NCI-H446 treated with DMSO at 0.1 percent for 48 hours (cell line): Measurements from ENCODE around the gene ADCK1.
"Not testable (repeated sequence)": the region's sequence is repeated elsewhere in the genome, so short reads cannot be mapped to it uniquely, and the experiment has no call there.

Experiments
- DNase-seq: peaks from one replicate; lab custom pipeline; 2025; lab: John Stamatoyannopoulos, UW

The ADCK1 gene

DNA sequence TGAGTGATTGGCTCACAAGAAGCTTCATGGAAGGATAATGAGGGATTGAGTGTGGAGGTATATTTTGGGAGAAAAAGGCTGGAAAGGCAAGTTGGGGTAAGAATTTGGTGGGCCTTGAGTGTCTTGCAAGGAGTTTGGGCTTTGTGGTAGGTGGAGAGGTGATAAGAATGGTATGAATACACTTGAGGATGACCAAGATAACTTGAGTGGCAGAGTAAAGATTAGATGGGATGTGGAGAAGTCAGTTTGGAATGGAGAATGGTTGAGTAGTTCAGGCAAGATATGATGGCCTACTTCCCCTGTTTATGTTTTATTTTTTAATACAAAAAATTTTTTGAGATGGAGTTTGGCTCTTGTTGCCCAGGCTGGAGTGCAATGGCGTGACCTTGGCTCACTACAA lies 9.1 kb downstream of the ADCK1 start:
- DNase-seq = no peak

GRCh38 chr14:77812028-77812427 lies 12.1 kb downstream of the ADCK1 start:
- DNase-seq = no peak

DNA sequence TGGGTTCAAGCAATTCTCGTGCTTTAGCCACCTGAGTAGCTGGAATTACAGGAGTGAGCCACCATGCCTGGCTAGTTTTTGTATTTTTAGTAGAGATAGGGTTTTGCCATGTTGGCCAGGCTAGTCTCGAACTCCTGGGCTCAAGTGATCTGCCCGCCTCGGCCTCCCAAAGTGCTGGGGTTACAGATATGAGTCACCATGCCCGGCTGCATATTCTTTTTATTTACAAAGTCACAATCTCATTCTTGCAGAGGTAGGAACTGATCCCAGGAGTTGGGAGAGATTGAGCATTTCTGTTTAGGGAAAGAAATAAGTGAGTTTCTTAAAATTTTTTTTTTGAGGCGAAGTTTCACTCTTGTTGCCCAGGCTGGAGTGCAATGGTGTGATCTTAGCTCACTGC lies 12.8 kb downstream of the ADCK1 start:
- DNase-seq = not testable (repeated sequence)

DNA sequence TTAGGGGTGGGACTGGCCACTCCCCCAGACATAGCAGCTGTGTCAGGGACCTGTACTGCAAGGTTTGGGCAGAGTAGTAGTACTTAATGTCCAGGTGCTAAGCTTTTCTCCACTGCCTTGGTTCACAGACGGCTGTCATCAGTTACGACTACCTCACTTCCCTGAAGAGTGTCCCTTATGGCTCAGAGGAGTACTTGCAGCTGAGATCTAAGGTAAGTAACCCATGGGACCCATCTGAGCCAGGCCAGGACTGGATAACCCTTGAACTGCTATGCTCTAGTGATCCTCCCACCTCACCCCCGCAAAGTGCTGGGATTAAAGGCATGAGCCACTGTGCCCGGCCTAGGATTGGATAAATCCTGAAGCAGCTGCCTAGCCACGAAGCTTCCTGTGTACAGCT lies 22.4 kb downstream of the ADCK1 start:
- DNase-seq = no peak

DNA sequence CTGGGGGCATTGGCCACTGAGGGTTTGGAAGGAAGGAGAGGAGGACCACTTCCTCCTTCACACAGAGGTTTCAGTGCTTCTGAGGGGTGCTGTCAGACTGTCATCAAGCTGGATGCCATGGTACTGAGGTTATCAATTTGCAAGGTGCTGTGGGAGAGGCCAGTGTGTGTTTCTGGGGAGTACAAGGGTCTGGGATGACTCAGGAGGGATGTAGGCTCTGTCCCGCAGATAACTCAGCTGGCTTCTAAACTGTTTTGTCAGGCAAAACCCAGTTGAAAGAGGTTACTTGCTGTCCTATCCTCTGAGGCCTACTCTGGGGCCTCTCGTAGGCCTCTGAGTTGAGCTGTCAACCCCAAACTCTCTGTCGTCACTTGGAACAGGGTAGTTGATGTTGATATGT lies 22.8 kb downstream of the ADCK1 start:
- no peak for DNase-seq

GRCh38 chr14:77823378-77823777 lies 23.5 kb downstream of the ADCK1 start:
- DNase-seq = no peak

- no peak for DNase-seq
Observed at GRCh38 chr14:77825895-77826519, 26.1 kb downstream of the ADCK1 start.

GRCh38 chr14:77830692-77831091 lies 30.8 kb downstream of the ADCK1 start:
- DNase-seq = no peak

- DNase-seq = no peak
Observed at GRCh38 chr14:77832297-77832696, 32.4 kb downstream of the ADCK1 start.

DNA sequence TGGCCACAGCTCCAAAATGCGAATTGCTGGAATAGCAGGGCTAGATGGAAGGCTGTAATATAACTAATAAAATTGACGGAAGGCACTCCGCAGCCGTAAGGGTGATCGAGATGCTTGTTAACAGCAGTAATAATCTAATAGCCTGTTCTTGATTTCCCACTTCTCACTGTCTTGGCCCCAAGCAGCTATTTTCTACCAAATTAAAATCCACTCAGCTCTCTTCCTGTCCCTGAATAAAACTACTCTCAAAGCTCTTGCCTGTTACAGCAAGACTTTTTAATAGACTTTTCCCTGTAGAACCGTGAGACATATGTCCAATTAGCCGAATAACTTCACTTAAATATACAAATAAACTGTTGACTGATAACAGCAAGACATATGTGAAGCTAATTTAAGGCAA lies 38.0 kb downstream of the ADCK1 start:
- DNase-seq = no peak

- DNase-seq = no peak
Observed at GRCh38 chr14:77838831-77839511, 39.1 kb downstream of the ADCK1 start.

GRCh38 chr14:77843195-77843594 lies 43.3 kb downstream of the ADCK1 start:
- DNase-seq = peak; percentile 56

- no peak for DNase-seq
Observed at GRCh38 chr14:77843651-77844050, 43.7 kb downstream of the ADCK1 start.

- DNase-seq = no peak
Observed at GRCh38 chr14:77844802-77845201, 44.9 kb downstream of the ADCK1 start.

GRCh38 chr14:77848031-77848430 lies 48.1 kb downstream of the ADCK1 start:
- no peak for DNase-seq

DNA sequence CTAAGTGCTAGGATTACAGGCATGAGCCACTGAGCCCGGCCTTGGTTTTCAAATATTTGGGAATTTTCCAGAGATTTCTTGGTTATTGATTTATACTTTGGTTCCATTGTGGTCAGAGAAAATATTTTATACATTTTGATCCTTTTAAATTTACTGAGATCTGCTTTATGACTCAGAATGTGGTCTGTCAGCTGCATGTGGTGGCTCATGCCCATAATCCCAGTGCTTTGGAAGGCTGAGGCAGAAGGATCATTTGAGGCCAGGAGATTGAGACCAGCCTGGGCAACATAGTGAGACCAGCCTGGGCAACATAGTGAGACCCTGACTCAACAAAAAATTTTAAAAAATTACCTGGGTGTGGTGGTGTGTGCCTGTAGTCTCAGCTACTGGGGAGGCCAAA lies 49.8 kb downstream of the ADCK1 start:
- no peak for DNase-seq

DNA sequence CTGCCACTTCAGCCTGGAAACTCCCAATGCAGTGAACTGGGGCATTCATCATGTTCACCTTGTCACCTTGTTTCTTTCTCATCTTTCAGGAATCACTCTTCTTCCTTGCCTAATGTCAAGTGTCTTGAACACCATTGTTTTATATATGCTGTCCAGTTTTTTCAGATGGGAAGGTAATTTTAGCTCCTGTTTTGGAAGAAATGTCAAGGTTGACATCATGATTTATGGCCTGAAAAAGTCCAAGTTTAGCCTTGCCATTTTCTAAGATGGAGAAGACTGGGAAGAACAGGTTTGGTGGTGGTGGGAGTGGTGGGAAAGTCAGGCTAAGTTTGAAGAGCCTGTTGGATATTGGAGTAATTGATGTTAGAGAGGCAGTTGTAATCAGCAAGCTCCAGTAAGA lies 54.0 kb downstream of the ADCK1 start:
- no peak for DNase-seq

GRCh38 chr14:77856941-77857340 lies 57.0 kb downstream of the ADCK1 start:
- no peak for DNase-seq

DNA sequence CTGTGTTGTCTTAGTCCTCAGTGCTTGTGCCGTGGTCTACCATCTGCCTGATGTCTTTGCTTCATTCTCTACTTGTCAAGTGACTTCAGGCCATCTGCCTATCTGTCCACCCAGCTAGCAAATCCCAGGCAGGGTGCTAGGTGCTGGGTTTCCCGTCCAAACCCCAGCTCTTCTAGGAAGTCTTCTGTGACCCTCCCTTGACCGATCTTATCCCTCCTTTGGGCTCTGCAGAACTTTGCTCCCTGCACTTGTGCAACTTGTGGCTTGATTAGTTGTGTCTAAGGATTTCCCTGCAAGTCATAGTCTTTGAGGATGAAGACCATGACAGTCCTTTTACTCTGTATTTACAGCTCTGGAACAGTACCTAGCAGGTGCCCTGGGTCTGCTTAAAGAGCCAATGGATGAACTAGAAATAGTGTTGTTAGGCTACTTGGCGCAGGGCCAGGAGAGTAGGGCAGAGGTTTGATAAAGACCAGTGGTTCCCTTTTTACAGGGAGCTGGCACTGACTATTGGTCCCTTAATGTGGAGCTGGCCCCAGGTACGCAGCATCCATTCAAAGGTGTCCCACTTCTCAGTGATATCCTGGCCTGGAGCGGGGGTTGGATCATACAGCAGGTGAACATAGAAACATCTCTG lies 60.1 kb downstream of the ADCK1 start:
- no peak for DNase-seq

DNA sequence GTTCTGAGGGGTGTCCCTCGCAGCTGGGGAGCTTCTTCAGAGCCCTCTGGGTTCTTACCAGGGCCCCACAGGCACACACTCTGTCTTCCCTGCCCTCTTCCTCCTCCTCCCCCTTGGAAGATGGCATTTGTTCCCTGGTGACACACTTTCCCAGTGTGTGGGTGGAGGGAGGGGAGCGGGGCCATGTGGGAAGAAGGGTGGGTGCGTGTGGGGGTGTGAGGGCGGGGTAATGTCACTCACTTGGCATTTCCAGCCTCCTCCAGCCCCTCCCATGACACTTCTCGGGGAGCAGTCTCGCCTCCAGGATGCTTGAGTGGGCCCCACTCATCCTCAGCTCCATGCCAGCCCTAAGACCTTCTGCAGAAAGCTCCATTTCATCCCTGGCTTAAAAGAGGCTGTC lies 61.3 kb downstream of the ADCK1 start:
- no peak for DNase-seq

GRCh38 chr14:77862154-77862786 lies 62.4 kb downstream of the ADCK1 start:
- DNase-seq = peak; percentile 1

DNA sequence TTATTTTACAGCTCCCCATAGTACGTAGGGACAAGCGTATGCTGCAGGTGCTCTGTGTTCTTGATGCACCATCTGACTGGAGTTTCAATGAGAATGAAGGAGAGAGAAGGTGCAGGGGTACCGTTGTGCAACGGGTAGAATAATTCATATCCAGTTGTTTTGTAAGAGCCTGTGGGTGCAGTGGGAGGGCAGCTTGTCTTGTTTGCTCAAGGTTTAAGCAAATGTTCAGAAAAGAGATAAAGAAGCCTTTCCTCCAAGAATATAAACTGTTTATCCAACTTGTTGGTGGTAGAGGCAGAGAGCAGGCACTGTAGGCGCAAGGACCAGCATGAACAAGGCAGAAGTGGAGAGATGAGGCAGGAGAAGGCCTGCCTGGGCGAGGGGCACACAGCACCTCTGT lies 64.2 kb downstream of the ADCK1 start:
- DNase-seq = no peak

DNA sequence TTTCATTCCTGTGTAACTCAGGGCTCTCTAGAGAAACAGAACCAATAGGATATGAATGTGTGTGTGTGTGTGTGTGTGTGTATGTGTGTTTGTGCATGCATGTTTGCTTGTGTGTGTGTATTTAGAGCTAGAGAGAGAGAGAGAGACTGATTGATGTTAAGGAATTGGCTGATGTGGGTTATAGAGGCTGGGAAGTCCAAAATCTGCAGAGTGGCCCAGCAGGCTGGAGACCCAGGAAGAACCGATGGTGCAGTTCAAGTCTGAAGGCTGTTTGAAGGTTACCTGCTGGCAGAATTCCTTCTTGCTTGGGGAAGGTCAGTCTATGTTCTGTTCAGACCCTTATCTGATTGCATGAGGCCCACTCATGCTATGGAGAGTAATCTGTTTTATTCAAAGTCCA lies 64.7 kb downstream of the ADCK1 start:
- DNase-seq = no peak
